Gastrocnemius medialis (tissue), 4 donors: Measurements from ENCODE around the gene BCL10. TPM values are rescaled to one million over a fixed set of nuclear protein-coding genes. Genes with fewer than 3 reads are reported as not detected.
"Not testable (repeated sequence)": the region's sequence is repeated elsewhere in the genome, so short reads cannot be mapped to it uniquely, and the experiment has no call there.

Source experiments
- ATAC-seq, 2 donors: fragments of 150-250 bp; one replicate each; pipeline ENCODE4 v1.9.1; 2016
- DNase-seq, 2 donors: peaks; one replicate each; pipeline ENCODE4 v3.0.0-alpha.2; 2019
- H3K27ac ChIP-seq, 4 donors: fragments of 200-600 bp; sonication (generic); 1 replicate in 1 of 4; 2 replicates in 3 of 4; pipeline ENCODE4 v1.5.1; 2016 to 2018; ENCODE audit warnings: mild to moderate bottlenecking in 2 of 4, moderate library complexity in 1 of 4
- H3K27me3 ChIP-seq, 3 donors: fragments of 200-600 bp; sonication (generic) in 2 of 3; 1 replicate in 1 of 3; 2 replicates in 2 of 3; pipeline versions ENCODE4 v1.5.1 to v1.6.0; 2016 to 2019; ENCODE audit warnings: mild to moderate bottlenecking in 1 of 3, moderate library complexity in 1 of 3
- H3K36me3 ChIP-seq, 2 donors: fragments of 200-600 bp; sonication (generic) in 1 of 2; one replicate each; pipeline ENCODE4 v1.5.1; 2017 to 2018
- H3K4me1 ChIP-seq, 2 donors: fragments of 200-600 bp; sonication (generic) in 1 of 2; one replicate each; pipeline ENCODE4 v1.5.1; 2016 to 2017; ENCODE audit warnings: mild to moderate bottlenecking in 2 of 2
- H3K4me3 ChIP-seq, 4 donors: fragments of 200-600 bp; sonication (generic) in 3 of 4; 1 replicate in 1 of 4; 2 replicates in 3 of 4; pipeline ENCODE4 v1.5.1; 2016 to 2019; ENCODE audit warnings: mild to moderate bottlenecking in 2 of 4
- H3K9me3 ChIP-seq, 3 donors: fragments of 200-600 bp; sonication (generic) in 2 of 3; 1 replicate in 1 of 3; 2 replicates in 2 of 3; pipeline ENCODE4 v1.5.1; 2016 to 2019
- POLR2A ChIP-seq, 2 donors: fragments of 450-650 bp; IDR thresholded peaks; one replicate each; pipeline ENCODE4 v1.6.1; 2017; ENCODE audit warnings: antibody characterized with exemption in 2 of 2, mild to moderate bottlenecking in 2 of 2, moderate library complexity in 2 of 2
- in situ Hi-C, 4 donors: fragments of 200-750 bp; cut with MboI; loops; one replicate each; pipeline versions ENCODE4 v1.15.0 to v1.8.0; 2017; ENCODE audit warnings: low sequenced_read_pairs in 4 of 4
- intact Hi-C: fragments of 100-400 bp; cut with DNase I; formaldehyde crosslinking; loops from one replicate; pipeline ENCODE4 v1.15.1; 2023; ENCODE audit warnings: low total_unique reads
- total RNA-seq, 4 donors: library from RNA; depleted of rRNA; stranded (reverse); fragments of >200 nt; gene quantifications; one replicate each; pipeline versions ENCODE4 v1.1.0 to v1.2.3, GENCODE V29; 2016
- TF ChIP-seq, protein P1 (sequence below), 5 experiments: fragments of 450-650 bp in 3 of 5; fragments of 200-600 bp in 2 of 5; sonication (generic) in 2 of 5; IDR thresholded peaks in 4 of 5; conservative IDR thresholded peaks in 1 of 5; 1 replicate in 4 of 5; 2 replicates in 1 of 5; pipeline ENCODE4 v1.5.1; 2016 to 2019; ENCODE audit warnings: antibody characterized with exemption in 5 of 5, mild to moderate bottlenecking in 3 of 5, moderate library complexity in 3 of 5

Gene BCL10
- total RNA-seq, 4 donors from 2014 or later: 4.3 to 6.4 (median 5.4) TPM

DNA sequence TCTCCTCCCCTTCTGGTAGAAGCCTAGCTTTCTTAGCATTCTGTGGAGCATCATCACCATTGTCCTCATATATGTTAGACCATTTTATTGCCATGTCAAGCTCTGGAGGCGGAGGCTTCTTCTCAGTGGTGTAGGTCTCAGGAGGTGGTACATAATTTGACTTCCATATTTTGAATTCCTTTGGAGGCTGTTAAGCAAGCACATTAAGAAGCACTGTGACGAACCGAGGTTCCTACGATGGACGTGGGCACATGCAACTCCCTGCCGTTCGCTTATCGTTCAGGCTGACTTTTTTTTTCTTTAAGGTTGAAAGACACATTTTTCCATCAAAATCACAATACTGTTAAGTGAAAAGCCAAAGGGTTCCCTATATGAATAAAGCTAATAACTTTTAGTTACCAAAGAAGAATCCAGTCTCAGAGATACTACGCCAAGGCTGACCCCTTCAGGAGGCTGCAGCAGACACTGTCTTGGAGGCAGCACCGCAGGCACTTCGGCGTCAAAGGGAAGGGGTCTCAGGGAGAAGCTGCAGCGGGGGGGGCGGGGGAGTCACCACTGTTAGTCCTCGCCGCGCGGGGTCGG is 17.8 kb downstream of the BCL10 start:
- peaks cover 0 to 35% of the 10 kb centered on the region in 2 donors for H3K36me3 ChIP-seq
- intact Hi-C loops: loop anchor here (1.0 to 2.0 kb wide), 4 partner anchors 17 to 314 kb away; partner anchors contain the start of gene SYDE2
- in situ Hi-C loops: loop anchor here (5.0 to 25.0 kb wide), 4 partner anchors 144 to 571 kb away; partner anchors contain the start of gene SSX2IP (in 1 of the 4)

GRCh38 chr1:85249042-85249441 is 27.4 kb downstream of the BCL10 start:
- H3K4me1 ChIP-seq, H3K27ac ChIP-seq, H3K4me3 ChIP-seq, DNase-seq, H3K9me3 ChIP-seq, intact Hi-C loops, H3K27me3 ChIP-seq, in situ Hi-C loops, ATAC-seq: not testable (repeated sequence)
- peaks cover 0 to 11% of the 10 kb centered on the region in 2 donors for H3K36me3 ChIP-seq

More for the DNA sequence above, 17.8 kb downstream of the BCL10 start:
- no peak for TF ChIP-seq POLR2A (IDR thresholded peaks at IDR 0.05)
- TF ChIP-seq, protein P1, sequence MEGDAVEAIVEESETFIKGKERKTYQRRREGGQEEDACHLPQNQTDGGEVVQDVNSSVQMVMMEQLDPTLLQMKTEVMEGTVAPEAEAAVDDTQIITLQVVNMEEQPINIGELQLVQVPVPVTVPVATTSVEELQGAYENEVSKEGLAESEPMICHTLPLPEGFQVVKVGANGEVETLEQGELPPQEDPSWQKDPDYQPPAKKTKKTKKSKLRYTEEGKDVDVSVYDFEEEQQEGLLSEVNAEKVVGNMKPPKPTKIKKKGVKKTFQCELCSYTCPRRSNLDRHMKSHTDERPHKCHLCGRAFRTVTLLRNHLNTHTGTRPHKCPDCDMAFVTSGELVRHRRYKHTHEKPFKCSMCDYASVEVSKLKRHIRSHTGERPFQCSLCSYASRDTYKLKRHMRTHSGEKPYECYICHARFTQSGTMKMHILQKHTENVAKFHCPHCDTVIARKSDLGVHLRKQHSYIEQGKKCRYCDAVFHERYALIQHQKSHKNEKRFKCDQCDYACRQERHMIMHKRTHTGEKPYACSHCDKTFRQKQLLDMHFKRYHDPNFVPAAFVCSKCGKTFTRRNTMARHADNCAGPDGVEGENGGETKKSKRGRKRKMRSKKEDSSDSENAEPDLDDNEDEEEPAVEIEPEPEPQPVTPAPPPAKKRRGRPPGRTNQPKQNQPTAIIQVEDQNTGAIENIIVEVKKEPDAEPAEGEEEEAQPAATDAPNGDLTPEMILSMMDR (IDR thresholded peaks at IDR 0.05 in 4 of 5, conservative IDR thresholded peaks at IDR 0.05 in 1 of 5): no peak
- peak; percentile 3 to 7 for ATAC-seq
- no peak for DNase-seq
- Histone ChIP-seq H3K9me3 (no peaks in the 10 kb centered on the region), H3K4me1 (peaks cover 13 to 21% of the 10 kb centered on the region in 2 donors), H3K4me3 (peak overlapping the region; percentile 91 to 96 (median 92)), H3K27me3 (no peaks in the 10 kb centered on the region), H3K27ac (peak overlapping the region; percentile 87 to 93 (median 90))

- H3K36me3 ChIP-seq: no peaks in the 10 kb centered on the region
- no peaks in the 10 kb centered on the region for H3K9me3 ChIP-seq
- intact Hi-C loops: no loop called here
- H3K27me3 ChIP-seq: no peaks in the 10 kb centered on the region
- peaks cover 9 to 12% of the 10 kb centered on the region in 2 donors for H3K4me1 ChIP-seq
- H3K27ac ChIP-seq: no peak overlapping the region
- TF ChIP-seq, protein P1 (IDR thresholded peaks at IDR 0.05 in 4 of 5, conservative IDR thresholded peaks at IDR 0.05 in 1 of 5): no peak
- TF ChIP-seq POLR2A (IDR thresholded peaks at IDR 0.05): no peak
- in situ Hi-C loops: no loop called here
- no peak for ATAC-seq
- no peak for DNase-seq
- no peak overlapping the region for H3K4me3 ChIP-seq
Measured at GRCh38 chr1:85245891-85246290, 30.5 kb downstream of the BCL10 start.

DNA sequence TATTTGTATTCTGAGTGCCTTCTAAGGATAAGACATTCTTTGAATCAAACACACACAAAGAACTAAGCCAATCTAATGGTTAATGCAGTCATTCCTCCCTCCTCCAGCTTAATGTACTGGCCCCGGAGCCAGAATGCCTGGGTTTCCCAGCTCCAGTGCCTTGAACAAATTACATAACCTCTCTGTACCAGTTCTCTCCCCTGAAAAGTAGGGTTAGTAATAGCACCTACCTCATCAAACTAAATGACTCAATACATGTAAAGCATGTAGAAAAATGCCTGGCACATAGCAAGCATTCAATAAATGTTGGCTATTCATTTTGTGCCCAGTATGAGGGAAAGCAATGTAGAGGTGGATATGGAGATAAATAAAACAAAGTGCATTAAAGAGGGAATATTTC is 31.0 kb downstream of the BCL10 start:
- Histone ChIP-seq H3K27ac (no peak overlapping the region), H3K9me3 (no peaks in the 10 kb centered on the region), H3K27me3 (no peaks in the 10 kb centered on the region), H3K4me1 (peaks cover 9 to 12% of the 10 kb centered on the region in 2 donors), H3K4me3 (no peak overlapping the region), H3K36me3 (no peaks in the 10 kb centered on the region)
- TF ChIP-seq POLR2A (IDR thresholded peaks at IDR 0.05): no peak
- TF ChIP-seq, protein P1 (IDR thresholded peaks at IDR 0.05 in 4 of 5, conservative IDR thresholded peaks at IDR 0.05 in 1 of 5): no peak
- in situ Hi-C loops (no loop called here), intact Hi-C loops (no loop called here)
- DNase-seq (no peak), ATAC-seq (no peak)

DNA sequence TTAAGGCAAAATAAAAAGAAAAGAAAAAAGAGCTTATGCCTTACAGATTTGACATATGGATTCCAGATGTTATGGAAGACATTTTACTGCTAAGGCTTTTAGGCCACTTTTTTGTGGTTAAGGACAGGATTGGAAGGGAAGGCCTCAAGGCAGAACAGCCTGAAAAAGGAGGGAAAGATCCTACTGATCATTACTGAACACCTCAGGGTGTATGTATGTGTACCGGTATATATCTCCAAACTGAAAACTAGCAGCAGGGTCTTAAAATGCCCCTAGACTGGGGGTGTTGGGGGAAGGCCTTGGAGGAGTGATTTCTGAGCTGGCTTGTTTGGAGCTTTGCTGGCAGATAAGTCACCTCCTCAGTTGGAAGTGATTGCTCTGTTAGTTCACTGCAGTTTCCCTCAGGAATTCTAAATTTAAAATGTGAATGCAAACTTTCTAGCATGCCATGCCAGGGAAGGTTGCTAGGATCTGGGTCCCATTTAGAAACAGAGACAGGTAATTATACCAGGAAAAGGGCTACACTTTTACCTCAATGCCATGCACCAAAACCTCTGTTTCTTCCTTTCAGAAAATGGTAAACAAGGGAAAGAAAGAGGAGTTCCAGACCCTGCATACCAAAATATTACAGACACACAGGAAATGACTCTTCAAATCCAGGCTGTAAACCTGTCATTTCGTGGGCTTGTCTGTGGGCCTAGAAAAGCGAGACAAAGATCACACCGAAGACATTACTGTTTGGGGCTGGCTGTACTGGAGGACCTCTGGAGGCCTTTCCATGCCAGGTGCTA is 32.0 kb downstream of the BCL10 start:
- peak overlapping the region in 2 of 4 donors; percentile 15 to 42 for H3K27ac ChIP-seq
- ATAC-seq: no peak
- in situ Hi-C loops: no loop called here

More for the DNA sequence above, 32.0 kb downstream of the BCL10 start:
- TF ChIP-seq, protein P1 (IDR thresholded peaks at IDR 0.05 in 4 of 5, conservative IDR thresholded peaks at IDR 0.05 in 1 of 5): no peak
- TF ChIP-seq POLR2A (IDR thresholded peaks at IDR 0.05): no peak
- intact Hi-C loops: no loop called here
- Histone ChIP-seq H3K36me3 (no peaks in the 10 kb centered on the region), H3K9me3 (no peaks in the 10 kb centered on the region), H3K27me3 (no peaks in the 10 kb centered on the region), H3K4me3 (no peak overlapping the region), H3K4me1 (peaks cover 12% of the 10 kb centered on the region in 2 donors)
- DNase-seq: no peak
